Panc1 (cell line): ENCODE measurements around the gene PHF10. TPM values are rescaled to one million over a fixed set of nuclear protein-coding genes. Genes with fewer than 3 reads are reported as not detected.

Experiments
- ATAC-seq: fragments of 200-7000 bp; cut with Tn5 transposase; 2 replicates; pipeline ENCODE4 v1.9.1; 2020; ENCODE audit warnings: mild to moderate bottlenecking, moderate library complexity
- BruUV-seq: library from RNA; stranded (reverse); fragments of 400-500 nt; replicated peaks from 2 replicates; lab custom pipeline; 2021; lab: Mats Ljungman, UMichigan
- CTCF ChIA-PET: fragments of 300-600 bp; sonication (Branson Sonifier 250); formaldehyde crosslinking; loops from one replicate; lab custom pipeline; 2022; ENCODE audit warnings: antibody characterized with exemption; lab: Charles Lee
- POLR2A ChIA-PET: fragments of 300-600 bp; sonication (Branson Sonifier 250); formaldehyde crosslinking; loops from one replicate; lab custom pipeline; 2022; ENCODE audit warnings: antibody characterized with exemption; lab: Charles Lee
- DNase-seq: peaks from one replicate; pipeline ENCODE4 v3.0.0-alpha.2; 2010; ENCODE audit warnings: low read depth, low spot score
- H3K27ac ChIP-seq: 2 replicates; pipeline ENCODE4 v1.5.1; 2011; ENCODE audit warnings: mild to moderate bottlenecking, low read length, inconsistent platforms
- H3K27me3 ChIP-seq: fragments of 200-500 bp; sonication (Bioruptor generic); 2 replicates; pipeline ENCODE4 v1.6.0; 2014; ENCODE audit warnings: low read length, inconsistent platforms; ENCODE audit not compliant: control insufficient read depth, insufficient read depth
- H3K36me3 ChIP-seq: fragments of 200-500 bp; sonication (Bioruptor generic); 2 replicates; pipeline ENCODE4 v1.5.1; 2014; ENCODE audit warnings: inconsistent platforms, mild to moderate bottlenecking, low read length, moderate library complexity; ENCODE audit not compliant: control insufficient read depth, insufficient read depth
- H3K4me1 ChIP-seq: 2 replicates; pipeline ENCODE4 v1.5.1; 2011; ENCODE audit warnings: inconsistent platforms, mild to moderate bottlenecking, low read length, moderate library complexity; ENCODE audit not compliant: control insufficient read depth, insufficient read depth
- H3K4me3 ChIP-seq, 2 experiments: 2 replicates each; pipeline ENCODE4 v1.5.1; 2011 to 2012; ENCODE audit warnings: low read depth in 2 of 2, low read length in 2 of 2, mild to moderate bottlenecking in 2 of 2, inconsistent platforms in 1 of 2, moderate library complexity in 1 of 2
- H3K9me3 ChIP-seq: fragments of 200-500 bp; sonication (Bioruptor generic); 2 replicates; pipeline ENCODE4 v1.5.1; 2014; ENCODE audit warnings: low read depth, mild to moderate bottlenecking, inconsistent platforms, low read length, moderate library complexity; ENCODE audit not compliant: control insufficient read depth, insufficient read depth
- CTCF ChIP-seq: fragments of 450-650 bp; IDR thresholded peaks from 2 replicates; pipeline ENCODE4 v1.5.1; 2017; ENCODE audit warnings: mild to moderate bottlenecking
- POLR2AphosphoS5 ChIP-seq: IDR thresholded peaks from 2 replicates; pipeline ENCODE4 v1.6.1; 2012; ENCODE audit warnings: mild to moderate bottlenecking, low read depth, low read length, moderate library complexity
- SIN3A ChIP-seq: IDR thresholded peaks from 2 replicates; pipeline ENCODE4 v1.6.1; 2012; ENCODE audit warnings: low read depth, mild to moderate bottlenecking, low read length, moderate library complexity, borderline replicate concordance; ENCODE audit not compliant: insufficient read depth
- TCF7L2 ChIP-seq: IDR thresholded peaks from 2 replicates; pipeline ENCODE4 v1.6.1; 2011; ENCODE audit warnings: mild to moderate bottlenecking, low read depth, low read length, inconsistent platforms
- in situ Hi-C: cut with HindIII; loops from 2 replicates; pipeline ENCODE4 v1.10.0; 2016; ENCODE audit warnings: low sequenced_read_pairs, low pct_unique_long_range_greater_than_20kb
- intact Hi-C: fragments of 100-400 bp; cut with micrococcal nuclease; formaldehyde crosslinking; loops from one replicate; pipeline ENCODE4 v1.10.0; 2022; ENCODE audit not compliant: unreplicated experiment
- total RNA-seq: library from RNA; stranded (reverse); gene quantifications from one replicate; pipeline ENCODE4 v1.2.1, GENCODE V29; 2021; ENCODE audit not compliant: unreplicated experiment
- TF ChIP-seq, protein P1 (sequence below), 2 experiments: IDR thresholded peaks; 2 replicates each; pipeline ENCODE4 v1.6.1; 2011 to 2012; ENCODE audit warnings: low read depth in 2 of 2, control low read depth in 1 of 2, low read length in 1 of 2, mild to moderate bottlenecking in 1 of 2, moderate library complexity in 1 of 2; ENCODE audit not compliant: insufficient read depth in 1 of 2

PHF10 gene
- total RNA-seq, 1 experiment from 2014 or later: 71.7 TPM

DNA sequence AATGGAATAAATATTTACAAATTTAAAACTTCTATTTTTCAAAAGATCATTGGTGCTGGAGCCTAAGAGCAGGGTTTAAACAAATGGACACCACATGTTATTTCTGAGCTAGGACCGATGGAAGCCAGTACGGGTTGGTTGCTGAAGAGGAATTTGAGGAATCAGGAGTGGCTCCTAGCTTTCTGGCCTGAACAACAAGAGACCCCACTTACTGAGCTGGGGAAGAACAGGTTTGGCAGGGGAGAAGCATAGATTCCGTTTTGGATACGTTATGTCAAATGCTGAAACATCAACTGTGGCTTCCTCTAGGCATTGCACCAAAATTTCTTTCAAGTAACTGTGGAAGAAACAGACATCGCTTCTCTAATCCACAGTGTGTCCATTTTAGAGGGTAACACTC lies 29.2 kb downstream of the PHF10 start:
- in situ Hi-C loops: no loop called here
- H3K27me3 ChIP-seq: no peaks in the 10 kb centered on the region
- BruUV-seq: no TSS peak
- H3K27ac ChIP-seq: no peak overlapping the region
- ChIA-PET CTCF (no interaction called here), POLR2A (no interaction called here)
- intact Hi-C loops: no loop called here
- no peak overlapping the region for H3K4me3 ChIP-seq
- no peak for ATAC-seq
- H3K4me1 ChIP-seq: peaks cover 1% of the 10 kb centered on the region
- no peak for DNase-seq
- TF ChIP-seq SIN3A: no peak
- no peak for TF ChIP-seq CTCF
- TF ChIP-seq, protein P1, sequence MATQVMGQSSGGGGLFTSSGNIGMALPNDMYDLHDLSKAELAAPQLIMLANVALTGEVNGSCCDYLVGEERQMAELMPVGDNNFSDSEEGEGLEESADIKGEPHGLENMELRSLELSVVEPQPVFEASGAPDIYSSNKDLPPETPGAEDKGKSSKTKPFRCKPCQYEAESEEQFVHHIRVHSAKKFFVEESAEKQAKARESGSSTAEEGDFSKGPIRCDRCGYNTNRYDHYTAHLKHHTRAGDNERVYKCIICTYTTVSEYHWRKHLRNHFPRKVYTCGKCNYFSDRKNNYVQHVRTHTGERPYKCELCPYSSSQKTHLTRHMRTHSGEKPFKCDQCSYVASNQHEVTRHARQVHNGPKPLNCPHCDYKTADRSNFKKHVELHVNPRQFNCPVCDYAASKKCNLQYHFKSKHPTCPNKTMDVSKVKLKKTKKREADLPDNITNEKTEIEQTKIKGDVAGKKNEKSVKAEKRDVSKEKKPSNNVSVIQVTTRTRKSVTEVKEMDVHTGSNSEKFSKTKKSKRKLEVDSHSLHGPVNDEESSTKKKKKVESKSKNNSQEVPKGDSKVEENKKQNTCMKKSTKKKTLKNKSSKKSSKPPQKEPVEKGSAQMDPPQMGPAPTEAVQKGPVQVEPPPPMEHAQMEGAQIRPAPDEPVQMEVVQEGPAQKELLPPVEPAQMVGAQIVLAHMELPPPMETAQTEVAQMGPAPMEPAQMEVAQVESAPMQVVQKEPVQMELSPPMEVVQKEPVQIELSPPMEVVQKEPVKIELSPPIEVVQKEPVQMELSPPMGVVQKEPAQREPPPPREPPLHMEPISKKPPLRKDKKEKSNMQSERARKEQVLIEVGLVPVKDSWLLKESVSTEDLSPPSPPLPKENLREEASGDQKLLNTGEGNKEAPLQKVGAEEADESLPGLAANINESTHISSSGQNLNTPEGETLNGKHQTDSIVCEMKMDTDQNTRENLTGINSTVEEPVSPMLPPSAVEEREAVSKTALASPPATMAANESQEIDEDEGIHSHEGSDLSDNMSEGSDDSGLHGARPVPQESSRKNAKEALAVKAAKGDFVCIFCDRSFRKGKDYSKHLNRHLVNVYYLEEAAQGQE (IDR thresholded peaks at IDR 0.05; ENCODE audit: insufficient read depth in 1 of 2, low read depth in 2 of 2, low read length in 1 of 2): no peak
- no peak for TF ChIP-seq TCF7L2
- no peak for TF ChIP-seq POLR2AphosphoS5
- H3K9me3 ChIP-seq: no peaks in the 10 kb centered on the region; the same call in 1 of the 2 replicates
- H3K36me3 ChIP-seq: 0 out of 2 replicates have a peak, but pooled peaks cover 2% of the 10 kb centered on the region

DNA sequence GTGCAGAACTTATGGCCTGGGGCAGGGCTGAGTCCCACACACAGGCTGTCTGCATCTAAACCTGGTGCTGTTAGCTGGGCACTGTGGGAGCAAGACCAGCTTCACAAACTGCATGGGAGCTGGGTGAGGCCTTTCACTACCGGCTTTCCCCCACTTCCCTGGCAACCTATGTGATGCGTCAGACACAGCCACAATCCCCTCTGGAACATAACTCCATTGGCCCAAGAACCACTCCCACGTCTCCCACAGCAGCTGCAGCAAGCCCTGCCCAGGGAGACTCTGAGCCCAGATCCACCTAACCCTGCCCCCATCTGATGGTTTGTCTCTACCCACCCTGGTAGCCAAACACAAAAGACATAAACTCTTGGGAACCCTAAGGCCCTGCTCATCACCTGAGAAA lies 31.8 kb downstream of the PHF10 start:
- Histone ChIP-seq H3K27ac (no peak overlapping the region), H3K36me3 (peaks cover under 1% of the 10 kb centered on the region; the same call in 1 of the 2 replicates), H3K9me3 (peaks cover under 1% of the 10 kb centered on the region; the same call in 1 of the 2 replicates), H3K4me3 (no peak overlapping the region), H3K27me3 (no peaks in the 10 kb centered on the region), H3K4me1 (no peaks in the 10 kb centered on the region)
- ChIA-PET CTCF (no interaction called here), POLR2A (interaction anchor here (1.0 kb wide), 1 partner anchor 507 kb away, joined by 8 read pairs; no protein-coding TSS in a partner anchor)
- intact Hi-C loops (no loop called here), in situ Hi-C loops (no loop called here)
- DNase-seq (no peak), ATAC-seq (0 out of 2 replicates have a peak, but pooled peaks have one; percentile 38)
- TF ChIP-seq TCF7L2: no peak
- TF ChIP-seq POLR2AphosphoS5: no peak
- TF ChIP-seq SIN3A: no peak
- TF ChIP-seq CTCF: no peak
- TF ChIP-seq, protein P1 (IDR thresholded peaks at IDR 0.05; ENCODE audit: insufficient read depth in 1 of 2, low read depth in 2 of 2, low read length in 1 of 2): no peak
- BruUV-seq: no TSS peak
